SK-N-SH (cell line): ENCODE measurements around the gene WRNIP1. TPM values are rescaled to one million over a fixed set of nuclear protein-coding genes. Genes with fewer than 3 reads are reported as not detected.

Experiments used
- CTCF ChIA-PET: fragments of 300-600, 350-600 bp; formaldehyde crosslinking; extraction: SDS; loops from one replicate; lab custom pipeline; 2021; lab: Yijun Ruan, JAX
- POLR2A ChIA-PET: fragments of 350-600 bp; sonication (Branson Sonifier 250); formaldehyde crosslinking; extraction: SDS; loops from one replicate; lab custom pipeline; 2020; ENCODE audit warnings: antibody characterized with exemption, inconsistent platforms; lab: Yijun Ruan, JAX
- DNase-seq: peaks from one replicate; pipeline ENCODE4 v3.0.0; 2012
- H2AFZ ChIP-seq: fragments of 200-600 bp; sonication (generic); 2 replicates; pipeline ENCODE4 v1.8.1; 2016; ENCODE audit warnings: antibody characterized with exemption, mild to moderate bottlenecking, low read depth
- H3F3A ChIP-seq: fragments of 200-600 bp; sonication (generic); replicated peaks from 2 replicates; pipeline ENCODE3; 2016; ENCODE audit warnings: antibody characterized with exemption, mild to moderate bottlenecking; ENCODE audit not compliant: insufficient read depth
- H3K27ac ChIP-seq, 2 experiments: fragments of 200-500 bp in 1 of 2; fragments of 200-600 bp in 1 of 2; sonication (Bioruptor generic) in 1 of 2; sonication (generic), shearing (Covaris generic) in 1 of 2; 2 replicates each; pipeline versions ENCODE4 v1.5.1 to v1.6.1; 2014 to 2016; ENCODE audit warnings: low read depth in 2 of 2, inconsistent platforms in 1 of 2, low read length in 1 of 2, mild to moderate bottlenecking in 1 of 2, mixed read lengths in 1 of 2
- H3K27me3 ChIP-seq: fragments of 200-600 bp; sonication (generic), shearing (Covaris generic); 2 replicates; pipeline ENCODE4 v1.6.1; 2016; ENCODE audit warnings: mixed run types; ENCODE audit not compliant: insufficient read depth
- H3K36me3 ChIP-seq, 2 experiments: fragments of 200-500 bp in 1 of 2; fragments of 200-600 bp in 1 of 2; sonication (Bioruptor generic) in 1 of 2; sonication (generic) in 1 of 2; replicated peaks in 1 of 2; 2 replicates each; pipeline versions ENCODE3 to v1.5.1; 2014 to 2016; ENCODE audit warnings: low read length in 1 of 2, mild to moderate bottlenecking in 1 of 2; ENCODE audit not compliant: insufficient read depth in 2 of 2, control insufficient read depth in 1 of 2
- H3K4me1 ChIP-seq, 2 experiments: fragments of 200-500 bp in 1 of 2; fragments of 200-600 bp in 1 of 2; sonication (Bioruptor generic) in 1 of 2; sonication (generic), shearing (Covaris generic) in 1 of 2; 2 replicates each; pipeline versions ENCODE4 v1.5.1 to v1.6.1; 2014 to 2016; ENCODE audit warnings: low read depth in 1 of 2, low read length in 1 of 2, mixed run types in 1 of 2; ENCODE audit not compliant: insufficient read depth in 2 of 2, control insufficient read depth in 1 of 2
- H3K4me2 ChIP-seq: fragments of 200-600 bp; sonication (generic), shearing (Covaris generic); 2 replicates; pipeline ENCODE4 v1.6.1; 2017; ENCODE audit warnings: mixed run types
- H3K4me3 ChIP-seq, 2 experiments: fragments of 200-500 bp in 1 of 2; fragments of 200-600 bp in 1 of 2; sonication (Bioruptor generic) in 1 of 2; sonication (generic), shearing (Covaris generic) in 1 of 2; 2 replicates each; pipeline versions ENCODE4 v1.5.1 to v1.8.1; 2014 to 2016; ENCODE audit warnings: low read depth in 2 of 2, inconsistent platforms in 1 of 2, low read length in 1 of 2, mild to moderate bottlenecking in 1 of 2, mixed read lengths in 1 of 2, moderate library complexity in 1 of 2
- H3K79me2 ChIP-seq: fragments of 200-600 bp; sonication (generic); 2 replicates; pipeline ENCODE4 v1.8.1; 2017; ENCODE audit warnings: mild to moderate bottlenecking; ENCODE audit not compliant: insufficient read depth
- H3K9ac ChIP-seq: fragments of 200-600 bp; sonication (generic); 2 replicates; pipeline ENCODE4 v1.6.1; 2017; ENCODE audit warnings: mixed run types
- H3K9me2 ChIP-seq: fragments of 200-600 bp; sonication (generic); 2 replicates; pipeline ENCODE4 v1.6.1; 2017; ENCODE audit warnings: mixed run types
- H3K9me3 ChIP-seq: fragments of 200-600 bp; sonication (generic); 2 replicates; pipeline ENCODE4 v1.6.1; 2017; ENCODE audit warnings: mixed run types, mild to moderate bottlenecking, moderate library complexity
- H4K20me1 ChIP-seq: fragments of 200-600 bp; sonication (generic); 2 replicates; pipeline ENCODE4 v1.6.1; 2017; ENCODE audit warnings: mild to moderate bottlenecking, mixed run types; ENCODE audit not compliant: insufficient read depth
- CHD2 ChIP-seq: fragments of 150-350 bp; IDR thresholded peaks from 2 replicates; pipeline ENCODE4 v1.6.1; 2018; ENCODE audit warnings: low read length; ENCODE audit not compliant: partially characterized antibody
- CTCF ChIP-seq: fragments of 200-600 bp; sonication (generic); IDR thresholded peaks from 2 replicates; pipeline ENCODE4 v1.6.1; 2017; ENCODE audit warnings: antibody characterized with exemption, mild to moderate bottlenecking, moderate library complexity
- ELF1 ChIP-seq: IDR thresholded peaks from 2 replicates; pipeline ENCODE4 v1.4.0; 2012
- EP300 ChIP-seq, 2 experiments: IDR thresholded peaks; 2 replicates each; pipeline versions ENCODE4 v1.4.0 to v1.6.1; 2012; ENCODE audit warnings: borderline replicate concordance in 1 of 2, low read depth in 1 of 2, low read length in 1 of 2
- FOXM1 ChIP-seq: IDR thresholded peaks from 2 replicates; pipeline ENCODE4 v1.4.0; 2012; ENCODE audit warnings: low read depth, mild to moderate bottlenecking
- GABPA ChIP-seq: IDR thresholded peaks from 2 replicates; pipeline ENCODE4 v1.4.0; 2012; ENCODE audit warnings: low read depth, mild to moderate bottlenecking
- GATA2 ChIP-seq: sonication (generic); formaldehyde crosslinking; IDR thresholded peaks from 2 replicates; pipeline ENCODE4 v1.5.0; 2020; ENCODE audit warnings: mild to moderate bottlenecking, missing genetic modification reagents
- IRF3 ChIP-seq: fragments of 150-350 bp; IDR thresholded peaks from 2 replicates; pipeline ENCODE4 v1.6.1; 2016; ENCODE audit warnings: mild to moderate bottlenecking, low read depth, low read length
- JUND ChIP-seq: IDR thresholded peaks from 2 replicates; pipeline ENCODE4 v1.4.0; 2012
- MXI1 ChIP-seq: IDR thresholded peaks from 2 replicates; pipeline ENCODE4 v1.6.1; 2012; ENCODE audit warnings: mild to moderate bottlenecking, low read depth, low read length, improper control_type of control experiment
- NFIC ChIP-seq: IDR thresholded peaks from 2 replicates; pipeline ENCODE4 v1.4.0; 2012; ENCODE audit warnings: borderline replicate concordance
- NRF1 ChIP-seq: IDR thresholded peaks from 2 replicates; pipeline ENCODE4 v1.6.1; 2012; ENCODE audit warnings: low read depth, mild to moderate bottlenecking, low read length
- PBX3 ChIP-seq: IDR thresholded peaks from 2 replicates; pipeline ENCODE4; 2012
- RFX5 ChIP-seq: IDR thresholded peaks from 2 replicates; pipeline ENCODE4 v1.6.1; 2012; ENCODE audit warnings: mild to moderate bottlenecking, improper control_type of control experiment, low read length
- SMC3 ChIP-seq: IDR thresholded peaks from 2 replicates; pipeline ENCODE4 v1.6.1; 2012; ENCODE audit warnings: low read depth, low read length, improper control_type of control experiment
- TCF12 ChIP-seq: IDR thresholded peaks from 2 replicates; pipeline ENCODE4 v1.4.0; 2012
- TEAD4 ChIP-seq: IDR thresholded peaks from 2 replicates; pipeline ENCODE4 v1.4.0; 2012; ENCODE audit warnings: mild to moderate bottlenecking, borderline replicate concordance; ENCODE audit not compliant: insufficient read depth
- USF1 ChIP-seq: IDR thresholded peaks from 2 replicates; pipeline ENCODE4 v1.4.0; 2012; ENCODE audit warnings: low read depth, borderline replicate concordance
- ZBTB33 ChIP-seq: IDR thresholded peaks from 2 replicates; pipeline ENCODE4 v1.4.0; 2012; ENCODE audit warnings: low read depth, borderline replicate concordance
- WGBS: methylation state at CpG from one replicate; pipeline ENCODE4 v1.1.6; 2017; ENCODE audit warnings: low lambda C conversion rate; 5-methylcytosine and 5-hydroxymethylcytosine counted together
- polyA plus RNA-seq, 3 experiments: library from polyadenylated mRNA; depleted of rRNA; stranded (reverse); fragments of >200 nt; gene quantifications; 2 replicates each; pipeline ENCODE4 v1.2.3, GENCODE V29; 2012

WRNIP1 gene
- polyA plus RNA-seq, 1 of the 3 experiments (the other 2 are of a cell fraction): 47.5 TPM

- no peak for DNase-seq
- Histone ChIP-seq H3K27ac (no peak overlapping the region), H3K79me2 (no peaks in the 10 kb centered on the region), H4K20me1 (no peaks in the 10 kb centered on the region), H3K9me3 (no peaks in the 10 kb centered on the region), H3K9ac (no peak overlapping the region), H3K4me2 (no peak overlapping the region), H3K4me1 (peaks cover 0 to 19% of the 10 kb centered on the region in 2 experiments; a peak in 2 of 4 replicates), H3K9me2 (no peaks in the 10 kb centered on the region), H3F3A (no peaks in the 10 kb centered on the region), H3K4me3 (no peak overlapping the region), H2AFZ (no peak overlapping the region), H3K36me3 (no peaks in the 10 kb centered on the region)
- WGBS: 74% methylated on average over 11 of the region's 11 CpGs
- ChIA-PET CTCF (interaction anchor here (0.8 to 1.8 kb wide), 3 partner anchors 9 to 46 kb away, joined by 3 to 10 read pairs (median 4); no protein-coding TSS in a partner anchor), POLR2A (no interaction called here)
- TF ChIP-seq SMC3: no peak
- no peak for TF ChIP-seq EP300 (IDR thresholded peaks at IDR 0.05; ENCODE audit: borderline replicate concordance in 1 of 2, low read depth in 1 of 2, low read length in 1 of 2)
- TF ChIP-seq, all 33 proteins: peak for 0
- H3K27me3 ChIP-seq: no peaks in the 10 kb centered on the region
Measured at GRCh38 chr6:2799936-2800527, 34.8 kb downstream of the WRNIP1 start.

- POLR2A ChIA-PET: no interaction called here
- H3F3A ChIP-seq: no peaks in the 10 kb centered on the region
- 91% methylated on average over 11 of the region's 14 CpGs for WGBS
- no peaks in the 10 kb centered on the region for H3K36me3 ChIP-seq
- no peaks in the 10 kb centered on the region for H3K79me2 ChIP-seq
- no peaks in the 10 kb centered on the region for H3K9me3 ChIP-seq
- H3K9me2 ChIP-seq: no peaks in the 10 kb centered on the region
- H2AFZ ChIP-seq: no peak overlapping the region
- CTCF ChIA-PET: interaction anchor here (1.0 to 1.8 kb wide), 2 partner anchors 10 to 46 kb away, joined by 4 to 10 read pairs; no protein-coding TSS in a partner anchor
- no peaks in the 10 kb centered on the region for H3K27me3 ChIP-seq
- TF ChIP-seq ELF1: no peak
- no peak for TF ChIP-seq TCF12
- TF ChIP-seq RFX5: no peak
- TF ChIP-seq JUND: no peak
- TF ChIP-seq ZBTB33: no peak
- no peak for TF ChIP-seq TEAD4
- TF ChIP-seq IRF3: no peak
- no peak for TF ChIP-seq FOXM1
- TF ChIP-seq USF1: no peak
- TF ChIP-seq NFIC: no peak
- TF ChIP-seq CHD2: no peak
- TF ChIP-seq GABPA: no peak
- no peak for TF ChIP-seq PBX3
- TF ChIP-seq MXI1: no peak
- no peak for TF ChIP-seq NRF1
- TF ChIP-seq EP300 (IDR thresholded peaks at IDR 0.05; ENCODE audit: borderline replicate concordance in 1 of 2, low read depth in 1 of 2, low read length in 1 of 2): no peak
- no peak for TF ChIP-seq CTCF
- TF ChIP-seq GATA2 (CRISPR knock-in tag): no peak
- H3K4me1 ChIP-seq: peaks cover 0 to 22% of the 10 kb centered on the region in 2 experiments; a peak in 2 of 4 replicates
- H3K4me2 ChIP-seq: no peak overlapping the region
- DNase-seq: no peak
- H3K27ac ChIP-seq: no peak overlapping the region
- H4K20me1 ChIP-seq: no peaks in the 10 kb centered on the region
- H3K4me3 ChIP-seq: no peak overlapping the region
- no peak overlapping the region for H3K9ac ChIP-seq
Measured at GRCh38 chr6:2800552-2801316, 35.5 kb downstream of the WRNIP1 start.
